Progenitor cell of endocrine pancreas (in vitro differentiated cells): Measurements from ENCODE around the gene GRP. TPM values are rescaled to one million over a fixed set of nuclear protein-coding genes. Genes with fewer than 3 reads are reported as not detected.

Source experiments
- DNase-seq: peaks from one replicate; pipeline ENCODE4 v3.0.0; 2021; ENCODE audit warnings: low spot score; ENCODE audit not compliant: unreplicated experiment
- H3K27ac Mint-ChIP-seq: 2 replicates; pipeline ENCODE4 v1.8.0; 2021; ENCODE audit warnings: mild to moderate bottlenecking, moderate library complexity, mixed read lengths
- H3K27me3 Mint-ChIP-seq: 2 replicates; pipeline ENCODE4 v1.8.0; 2021; ENCODE audit warnings: mixed read lengths
- H3K36me3 Mint-ChIP-seq: 2 replicates; pipeline ENCODE4 v1.8.0; 2022; ENCODE audit warnings: mixed read lengths; ENCODE audit not compliant: insufficient read depth
- H3K4me1 Mint-ChIP-seq: 2 replicates; pipeline ENCODE4 v1.8.0; 2021; ENCODE audit warnings: low read depth, mixed read lengths
- H3K4me3 Mint-ChIP-seq: 2 replicates; pipeline ENCODE4 v1.8.0; 2021; ENCODE audit warnings: low read depth, mild to moderate bottlenecking, moderate library complexity, mixed read lengths
- H3K9me3 Mint-ChIP-seq: 2 replicates; pipeline ENCODE4 v1.8.0; 2021; ENCODE audit warnings: low read depth, mixed read lengths
- total RNA-seq: library from RNA; stranded (reverse); gene quantifications from 2 replicates; pipeline ENCODE4 v1.2.1, GENCODE V29; 2021
- TF ChIP-seq, protein P1 (sequence below): fragments of 200-600 bp; sonication (generic); IDR thresholded peaks from one replicate; pipeline ENCODE4 v1.5.0; 2021; ENCODE audit warnings: antibody characterized with exemption, mild to moderate bottlenecking; ENCODE audit not compliant: unreplicated experiment

The GRP gene
- total RNA-seq, 1 donor from 2014 or later, result not detected

DNA sequence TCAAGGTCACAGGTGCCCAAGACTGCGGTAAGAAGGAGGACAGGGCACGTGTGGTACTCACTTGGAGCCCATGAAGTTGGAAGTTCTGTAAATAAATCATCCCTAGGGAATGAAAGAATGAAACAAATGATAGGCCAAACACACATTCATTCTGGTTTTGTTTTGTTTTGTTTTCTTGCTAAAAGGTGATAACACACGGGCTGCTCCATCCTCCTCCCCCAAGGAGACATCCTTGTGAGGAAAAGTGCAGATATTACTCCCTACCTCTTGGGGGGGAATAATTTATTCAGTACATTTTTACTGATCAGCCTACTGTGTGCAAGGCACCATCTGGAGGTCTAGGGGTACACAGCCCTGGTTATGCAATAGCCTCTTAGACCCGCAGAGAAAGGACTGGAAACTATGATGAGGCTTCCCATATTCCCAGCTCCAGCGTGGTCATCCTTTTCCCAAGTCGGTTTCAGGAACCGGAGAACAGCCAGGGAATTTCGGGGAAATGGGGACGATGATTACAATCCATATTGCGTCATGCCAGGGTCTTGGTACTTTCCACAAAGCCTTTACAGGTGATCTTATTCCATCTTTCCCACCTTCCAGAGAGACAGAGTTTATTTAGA, 47.0 kb downstream of the GRP start:
- H3K4me1 Mint-ChIP-seq, result peaks cover 5% of the 10 kb centered on the region
- no peak overlapping the region for H3K27ac Mint-ChIP-seq
- DNase-seq, result no peak
- H3K36me3 Mint-ChIP-seq, result no peaks in the 10 kb centered on the region
- TF ChIP-seq, protein P1, sequence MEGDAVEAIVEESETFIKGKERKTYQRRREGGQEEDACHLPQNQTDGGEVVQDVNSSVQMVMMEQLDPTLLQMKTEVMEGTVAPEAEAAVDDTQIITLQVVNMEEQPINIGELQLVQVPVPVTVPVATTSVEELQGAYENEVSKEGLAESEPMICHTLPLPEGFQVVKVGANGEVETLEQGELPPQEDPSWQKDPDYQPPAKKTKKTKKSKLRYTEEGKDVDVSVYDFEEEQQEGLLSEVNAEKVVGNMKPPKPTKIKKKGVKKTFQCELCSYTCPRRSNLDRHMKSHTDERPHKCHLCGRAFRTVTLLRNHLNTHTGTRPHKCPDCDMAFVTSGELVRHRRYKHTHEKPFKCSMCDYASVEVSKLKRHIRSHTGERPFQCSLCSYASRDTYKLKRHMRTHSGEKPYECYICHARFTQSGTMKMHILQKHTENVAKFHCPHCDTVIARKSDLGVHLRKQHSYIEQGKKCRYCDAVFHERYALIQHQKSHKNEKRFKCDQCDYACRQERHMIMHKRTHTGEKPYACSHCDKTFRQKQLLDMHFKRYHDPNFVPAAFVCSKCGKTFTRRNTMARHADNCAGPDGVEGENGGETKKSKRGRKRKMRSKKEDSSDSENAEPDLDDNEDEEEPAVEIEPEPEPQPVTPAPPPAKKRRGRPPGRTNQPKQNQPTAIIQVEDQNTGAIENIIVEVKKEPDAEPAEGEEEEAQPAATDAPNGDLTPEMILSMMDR, result no peak
- peaks cover 96% of the 10 kb centered on the region for H3K27me3 Mint-ChIP-seq
- H3K9me3 Mint-ChIP-seq, result no peaks in the 10 kb centered on the region
- H3K4me3 Mint-ChIP-seq, result no peak overlapping the region

- no peaks in the 10 kb centered on the region for H3K36me3 Mint-ChIP-seq
- H3K4me1 Mint-ChIP-seq, result peaks cover 5% of the 10 kb centered on the region
- TF ChIP-seq, protein P1, result no peak
- no peak overlapping the region for H3K27ac Mint-ChIP-seq
- H3K27me3 Mint-ChIP-seq, result peaks cover 93% of the 10 kb centered on the region
- no peak for DNase-seq
- H3K9me3 Mint-ChIP-seq, result no peaks in the 10 kb centered on the region
- H3K4me3 Mint-ChIP-seq, result no peak overlapping the region
These were observed 47.7 kb downstream of the GRP start for GRCh38 chr18:59267503-59268126.

DNA sequence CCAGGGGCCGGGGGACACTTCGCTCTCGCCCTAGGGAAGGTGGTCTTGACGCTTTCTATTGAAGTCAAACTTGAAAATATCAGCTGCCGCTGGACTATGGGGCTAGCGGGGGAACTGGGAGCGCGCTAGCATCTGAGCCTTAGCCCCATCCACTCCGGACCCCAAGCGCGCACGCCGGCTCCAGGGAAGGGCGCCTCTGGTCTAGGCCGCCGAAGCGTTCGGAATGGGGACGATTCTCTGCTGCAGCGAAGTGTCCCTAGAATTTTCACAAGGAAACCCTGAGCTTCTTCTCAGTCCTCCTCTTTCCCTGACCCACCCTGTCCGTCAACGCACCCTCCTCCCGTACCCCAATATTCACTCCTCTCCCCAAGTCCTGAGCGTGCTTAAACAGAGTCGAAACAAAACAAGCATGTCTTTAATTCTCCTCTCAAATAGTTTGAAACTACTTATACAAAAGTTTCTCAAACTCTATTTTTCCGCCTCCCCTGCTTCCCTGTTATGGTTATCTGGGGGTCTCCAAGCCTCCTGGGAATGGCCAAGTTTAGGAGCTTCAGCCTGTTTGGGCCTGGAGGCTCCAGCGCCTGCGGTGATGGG, 48.3 kb downstream of the GRP start:
- TF ChIP-seq, protein P1, result no peak
- peaks cover 5% of the 10 kb centered on the region for H3K4me1 Mint-ChIP-seq
- H3K27me3 Mint-ChIP-seq, result peaks cover 87% of the 10 kb centered on the region
- H3K36me3 Mint-ChIP-seq, result no peaks in the 10 kb centered on the region
- H3K27ac Mint-ChIP-seq, result no peak overlapping the region
- DNase-seq, result no peak
- H3K4me3 Mint-ChIP-seq, result no peak overlapping the region
- no peaks in the 10 kb centered on the region for H3K9me3 Mint-ChIP-seq

- Mint-ChIP-seq H3K4me3 (peak overlapping the region; percentile 52), H3K36me3 (no peaks in the 10 kb centered on the region), H3K27me3 (peaks cover 86% of the 10 kb centered on the region), H3K9me3 (no peaks in the 10 kb centered on the region), H3K27ac (no peak overlapping the region), H3K4me1 (peaks cover 4% of the 10 kb centered on the region)
- peak; percentile 59 for DNase-seq
- TF ChIP-seq, protein P1, result peak; percentile 47
These were observed 49.0 kb downstream of the GRP start for GRCh38 chr18:59268721-59269562.

DNA sequence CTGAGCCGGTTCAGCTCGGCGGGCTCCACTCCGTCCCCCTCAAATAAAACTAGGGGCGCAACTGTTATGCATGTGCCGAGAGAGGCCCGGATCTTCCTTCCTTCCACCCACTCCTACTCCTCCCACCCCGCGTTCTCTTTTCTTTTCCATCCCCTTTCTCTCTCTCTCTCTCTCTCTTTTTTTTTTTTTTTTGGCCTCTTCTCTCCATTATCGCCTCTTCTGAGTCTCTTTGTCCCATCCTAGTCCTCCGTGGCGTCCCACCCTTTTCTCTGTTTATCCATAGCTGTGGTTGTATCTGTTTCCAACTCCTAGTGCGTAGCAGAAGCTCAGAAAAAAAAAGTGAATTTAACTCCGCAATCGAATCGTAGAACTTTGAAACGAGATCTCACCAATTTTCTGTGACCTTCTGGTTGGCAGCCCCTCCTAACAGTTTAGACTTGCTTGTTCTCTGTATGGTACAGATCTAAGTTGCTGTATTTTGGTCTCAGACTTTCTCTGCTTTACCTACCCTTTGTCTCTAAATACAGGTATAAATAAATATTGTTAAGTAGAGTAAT, 49.7 kb downstream of the GRP start:
- peak overlapping the region; percentile 18 for H3K4me3 Mint-ChIP-seq
- H3K4me1 Mint-ChIP-seq, result peaks cover 4% of the 10 kb centered on the region
- TF ChIP-seq, protein P1, result no peak
- no peak for DNase-seq
- no peak overlapping the region for H3K27ac Mint-ChIP-seq
- H3K36me3 Mint-ChIP-seq, result no peaks in the 10 kb centered on the region
- no peaks in the 10 kb centered on the region for H3K9me3 Mint-ChIP-seq
- H3K27me3 Mint-ChIP-seq, result peaks cover 86% of the 10 kb centered on the region
